COLO668 (cell line): ENCODE measurements around the gene RNF145.
A peak's percentile ranks its signal among the peaks of the same experiment; 100 is the strongest.
"Not testable (repeated sequence)": the region's sequence is repeated elsewhere in the genome, so short reads cannot be mapped to it uniquely, and the experiment has no call there.

Experiments
- DNase-seq: peaks from one replicate; lab custom pipeline; 2025; ENCODE audit not compliant: unreplicated experiment; lab: John Stamatoyannopoulos, UW

The RNF145 gene

GRCh38 chr5:159161361-159162214 lies 47.8 kb downstream of the RNF145 start:
- no peak for DNase-seq

- not testable (repeated sequence) for DNase-seq
Observed at GRCh38 chr5:159158553-159159091, 50.7 kb downstream of the RNF145 start.

GRCh38 chr5:159157552-159157951 lies 51.8 kb downstream of the RNF145 start:
- no peak for DNase-seq

- peak; percentile 6 for DNase-seq
Observed at GRCh38 chr5:159156426-159157238, 52.7 kb downstream of the RNF145 start.

- no peak for DNase-seq
Observed at GRCh38 chr5:159155960-159156359, 53.4 kb downstream of the RNF145 start.

- no peak for DNase-seq
Observed at GRCh38 chr5:159152876-159153275, 56.5 kb downstream of the RNF145 start.

GRCh38 chr5:159149085-159149484 lies 60.3 kb downstream of the RNF145 start:
- no peak for DNase-seq

- no peak for DNase-seq
Observed at GRCh38 chr5:159147976-159148375, 61.4 kb downstream of the RNF145 start.

- DNase-seq = no peak
Observed at GRCh38 chr5:159146839-159147238, 62.5 kb downstream of the RNF145 start.

GRCh38 chr5:159145160-159145559 lies 64.2 kb downstream of the RNF145 start:
- not testable (repeated sequence) for DNase-seq

- DNase-seq = no peak
Observed at GRCh38 chr5:159139802-159140201, 69.6 kb downstream of the RNF145 start.

- DNase-seq = no peak
Observed at GRCh38 chr5:159135896-159136531, 73.3 kb downstream of the RNF145 start.

- DNase-seq = no peak
Observed at GRCh38 chr5:159133041-159133741, 76.2 kb downstream of the RNF145 start.

- DNase-seq = no peak
Observed at GRCh38 chr5:159132429-159133040, 76.8 kb downstream of the RNF145 start.

GRCh38 chr5:159131951-159132350 lies 77.4 kb downstream of the RNF145 start:
- no peak for DNase-seq

- DNase-seq = no peak
Observed at GRCh38 chr5:159130871-159131270, 78.5 kb downstream of the RNF145 start.

GRCh38 chr5:159128070-159128541 lies 81.2 kb downstream of the RNF145 start:
- no peak for DNase-seq

- DNase-seq = no peak
Observed at GRCh38 chr5:159123700-159124099, 85.7 kb downstream of the RNF145 start.

GRCh38 chr5:159123189-159123588 lies 86.2 kb downstream of the RNF145 start:
- DNase-seq = no peak

- no peak for DNase-seq
Observed at GRCh38 chr5:159121061-159121460, 88.3 kb downstream of the RNF145 start.
